Measurements from ENCODE around the gene MOK. TPM values are rescaled to one million over a fixed set of nuclear protein-coding genes. Genes with fewer than 3 reads are reported as not detected.

Gene MOK
- total RNA-seq, 1 experiment from 2014 or later, result 2.0 TPM

- POLR2A ChIA-PET, result no interaction called here
- TF ChIP-seq ATF6 (CRISPR knock-in tag; IDR thresholded peaks at IDR 0.05) (no peak), NFYB (CRISPR knock-in tag; conservative IDR thresholded peaks at IDR 0.05; ENCODE audit: low read depth) (no peak), FOXJ3 (CRISPR knock-in tag; IDR thresholded peaks at IDR 0.05; ENCODE audit: borderline replicate concordance) (no peak), JUN (CRISPR knock-in tag; IDR thresholded peaks at IDR 0.05) (no peak), NR1H2 (CRISPR knock-in tag; IDR thresholded peaks at IDR 0.05) (no peak), ZBTB21 (CRISPR knock-in tag; IDR thresholded peaks at IDR 0.05; ENCODE audit: borderline replicate concordance) (no peak), CTCF (IDR thresholded peaks at IDR 0.05) (no peak), AFF4 (CRISPR knock-in tag; IDR thresholded peaks at IDR 0.05; ENCODE audit: borderline replicate concordance) (no peak), MXD4 (CRISPR knock-in tag; IDR thresholded peaks at IDR 0.05; ENCODE audit: borderline replicate concordance) (no peak), HMGA2 (CRISPR knock-in tag; IDR thresholded peaks at IDR 0.05) (no peak), ATF3 (CRISPR knock-in tag; conservative IDR thresholded peaks at IDR 0.05) (no peak), FOXP4 (CRISPR knock-in tag; IDR thresholded peaks at IDR 0.05) (no peak), ATF2 (CRISPR knock-in tag; IDR thresholded peaks at IDR 0.05; ENCODE audit: borderline replicate concordance, low read depth) (no peak), KAT7 (CRISPR knock-in tag; IDR thresholded peaks at IDR 0.05; ENCODE audit: borderline replicate concordance) (no peak), ARID4B (CRISPR knock-in tag; IDR thresholded peaks at IDR 0.05; ENCODE audit: borderline replicate concordance) (no peak), NR2C2 (CRISPR knock-in tag; IDR thresholded peaks at IDR 0.05) (no peak), ZNF423 (CRISPR knock-in tag; IDR thresholded peaks at IDR 0.05) (no peak), OVOL2 (CRISPR knock-in tag; IDR thresholded peaks at IDR 0.05; ENCODE audit: borderline replicate concordance) (no peak), ETV6 (CRISPR knock-in tag; IDR thresholded peaks at IDR 0.05) (no peak), ZBTB43 (CRISPR knock-in tag; IDR thresholded peaks at IDR 0.05) (no peak)
- Mint-ChIP-seq H3K36me3 (no peaks in the 10 kb centered on the region), H3K9me3 (no peaks in the 10 kb centered on the region), H3K4me1 (peaks cover 48% of the 10 kb centered on the region), H3K27me3 (ENCODE audit: low read depth) (peaks cover 21% of the 10 kb centered on the region), H3K27ac (peak overlapping the region; percentile 88), H3K4me3 (peak overlapping the region; percentile 93)
- DNase-seq (ENCODE audit: low spot score) (no peak), ATAC-seq (no peak)
- CTCF ChIA-PET, result no interaction called here
These were observed 13.9 kb upstream of the MOK start for GRCh38 chr14:102318781-102319276.

All from WTC11 (cell line).